Right lung (tissue), 5 donors: ENCODE results near the gene FOLR3. TPM values are rescaled to one million over a fixed set of nuclear protein-coding genes. Genes with fewer than 3 reads are reported as not detected.
"Not testable (repeated sequence)": the region's sequence is repeated elsewhere in the genome, so short reads cannot be mapped to it uniquely, and the experiment has no call there.

Experiments
- DNase-seq, 2 donors: peaks; one replicate each; pipeline ENCODE4 v3.0.0-alpha.2; 2013
- polyA plus RNA-seq, 5 donors: library from polyadenylated mRNA; unstranded; fragments of 120-200 nt; gene quantifications; one replicate each; pipeline versions ENCODE4 v1.2.1 to v1.2.3, GENCODE V29; 2013; ENCODE audit warnings: inconsistent platforms in 1 of 5, low replicate concordance in 1 of 5; ENCODE audit not compliant: insufficient read length in 5 of 5, insufficient read depth in 1 of 5

FOLR3 gene
- polyA plus RNA-seq, 5 donors: 1.6 to 2.5 (median 1.8) TPM

- no peak for DNase-seq
These were observed 24.8 kb downstream of the FOLR3 start for GRCh38 chr11:72160319-72160718.

GRCh38 chr11:72162891-72163492, 27.5 kb downstream of the FOLR3 start:
- DNase-seq: no peak

- DNase-seq: not testable (repeated sequence)
These were observed 28.7 kb downstream of the FOLR3 start for GRCh38 chr11:72164187-72164586.

GRCh38 chr11:72169046-72169555, 33.6 kb downstream of the FOLR3 start:
- DNase-seq: not testable (repeated sequence)

GRCh38 chr11:72169754-72170153, 34.2 kb downstream of the FOLR3 start:
- DNase-seq: not testable (repeated sequence)

- not testable (repeated sequence) for DNase-seq
These were observed 36.5 kb downstream of the FOLR3 start for GRCh38 chr11:72172043-72172442.

DNA sequence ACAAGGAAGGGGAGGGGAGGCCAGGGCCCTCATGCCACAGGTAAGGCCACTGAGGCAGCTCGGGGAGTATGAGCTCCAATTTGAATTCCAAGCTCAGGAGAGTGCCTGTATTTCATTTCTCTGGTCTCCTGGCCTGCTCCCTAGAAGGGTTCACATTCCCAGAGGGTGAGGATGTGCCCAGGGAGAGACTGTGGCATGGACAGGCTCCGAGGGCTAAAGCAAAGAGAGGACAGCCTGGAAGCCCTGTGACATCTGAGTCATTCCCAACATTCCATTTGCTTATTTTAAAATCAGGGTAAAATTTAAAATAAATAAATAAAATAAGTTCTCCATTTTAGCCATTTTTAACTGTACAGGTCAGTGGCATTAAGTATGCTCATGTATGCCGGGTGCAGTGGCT, 37.8 kb downstream of the FOLR3 start:
- DNase-seq: no peak

GRCh38 chr11:72174302-72175070, 39.0 kb downstream of the FOLR3 start:
- DNase-seq: no peak

GRCh38 chr11:72177656-72178055, 42.1 kb downstream of the FOLR3 start:
- no peak for DNase-seq

- DNase-seq: no peak
These were observed 43.7 kb downstream of the FOLR3 start for GRCh38 chr11:72179049-72179803.

- no peak for DNase-seq
These were observed 44.4 kb downstream of the FOLR3 start for GRCh38 chr11:72179804-72180396.

- DNase-seq: not testable (repeated sequence)
These were observed 45.5 kb downstream of the FOLR3 start for GRCh38 chr11:72180892-72181552.

DNA sequence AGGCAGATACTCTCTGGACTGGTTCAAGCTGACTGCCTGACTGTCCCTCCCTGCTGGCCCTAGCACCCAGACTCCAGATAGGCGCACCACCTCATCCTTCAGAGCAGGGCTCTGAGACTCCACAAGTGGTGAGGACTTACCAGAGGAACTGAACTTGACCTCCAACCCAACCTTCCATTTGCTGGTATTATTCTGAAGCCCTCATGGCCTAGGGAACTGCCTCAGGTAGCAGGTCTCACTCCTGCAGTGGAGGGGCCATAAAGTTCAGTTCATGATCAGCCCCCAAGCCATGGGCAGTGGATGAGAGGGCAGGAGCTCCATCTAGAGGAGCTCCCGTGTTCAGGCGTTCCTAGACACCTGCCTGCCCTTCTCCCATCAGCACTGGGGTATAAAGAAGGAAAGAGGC, 46.0 kb downstream of the FOLR3 start:
- not testable (repeated sequence) for DNase-seq

DNA sequence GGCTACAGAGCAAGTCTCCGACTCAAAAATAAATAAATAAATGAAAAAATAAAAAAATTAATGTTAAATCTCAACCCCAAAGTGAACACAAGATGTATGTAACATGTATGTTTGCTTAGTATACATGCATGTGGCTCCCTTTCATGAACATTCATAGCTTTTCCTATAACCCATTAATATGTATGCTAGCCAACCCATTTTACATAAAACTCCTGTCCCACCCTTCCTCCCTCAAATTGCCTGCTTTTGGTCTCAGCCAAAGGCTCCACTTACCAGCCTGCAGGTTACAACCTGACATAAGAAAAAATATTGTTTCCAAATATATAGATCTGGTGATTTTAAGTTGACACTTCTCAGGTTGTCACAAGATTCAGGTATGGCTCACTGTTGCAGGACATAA, 52.7 kb downstream of the FOLR3 start:
- no peak for DNase-seq

Other genes with a start within 250 kb of the FOLR3 start
- 10 to 100 TPM in 1 of 5 donors, 1 to 10 TPM in 4; 4.8 to 10.7 (median 8.3) TPM for gene XNDC1N, start 207.1 kb upstream of the FOLR3 start, polyA plus RNA-seq
- gene RNF121, start 206.7 kb upstream of the FOLR3 start, polyA plus RNA-seq: 10 to 100 TPM; 30.7 to 39.9 (median 36.1) TPM
- gene IL18BP, start 136.8 kb upstream of the FOLR3 start, polyA plus RNA-seq: 10 to 100 TPM in 3 of 5 donors, 1 to 10 TPM in 2; 7.1 to 13.3 (median 10.2) TPM
- gene NUMA1, start 55.2 kb upstream of the FOLR3 start, polyA plus RNA-seq: 100 to 1,000 TPM; 285 to 353 (median 311) TPM
- gene LRRC51, start 54.9 kb upstream of the FOLR3 start, polyA plus RNA-seq: 10 to 100 TPM; 15.8 to 29.0 (median 20.7) TPM
- gene LAMTOR1, start 32.4 kb upstream of the FOLR3 start, polyA plus RNA-seq: 100 to 1,000 TPM in 2 of 5 donors, 10 to 100 TPM in 3; 91.7 to 121 (median 98.5) TPM
- not detected for gene TOMT, start 29.8 kb upstream of the FOLR3 start, polyA plus RNA-seq
- gene ANAPC15, start 23.0 kb upstream of the FOLR3 start, polyA plus RNA-seq: 10 to 100 TPM; 36.4 to 49.1 (median 43.5) TPM
- 10 to 100 TPM; 52.6 to 97.6 (median 70.6) TPM for gene FOLR1, start 56.4 kb downstream of the FOLR3 start, polyA plus RNA-seq
- 10 to 100 TPM; 14.5 to 21.6 (median 16.9) TPM for gene FOLR2, start 81.1 kb downstream of the FOLR3 start, polyA plus RNA-seq
- gene INPPL1, start 89.0 kb downstream of the FOLR3 start, polyA plus RNA-seq: 100 to 1,000 TPM; 136 to 204 (median 177) TPM
- under 1 TPM in 3 of 5 donors, not detected in 2; 0.13 to 0.20 (median 0.17) TPM for gene PHOX2A, start 108.5 kb downstream of the FOLR3 start, polyA plus RNA-seq